Measurements from ENCODE around the gene ARHGEF33.

The ARHGEF33 gene

GRCh38 chr2:38889575-38889974, at the start of gene ARHGEF33:
Gene ARHGEF33 (plus strand): TSS chr2:38889875. CDS start chr2:38919448, 29,573 bp downstream.
- no peak for DNase-seq (ENCODE audit: low spot score)

- DNase-seq (ENCODE audit: low spot score), result no peak
Observed at GRCh38 chr2:38850045-38850444, 39.6 kb upstream of the ARHGEF33 start.

GRCh38 chr2:38856165-38856564, 33.5 kb upstream of the ARHGEF33 start:
- peak; percentile 13 for DNase-seq (ENCODE audit: low spot score)

GRCh38 chr2:38862476-38862875, 27.2 kb upstream of the ARHGEF33 start:
- no peak for DNase-seq (ENCODE audit: low spot score)

GRCh38 chr2:38863061-38863695, 26.5 kb upstream of the ARHGEF33 start:
- no peak for DNase-seq (ENCODE audit: low spot score)

GRCh38 chr2:38866773-38867443, 22.8 kb upstream of the ARHGEF33 start:
- DNase-seq (ENCODE audit: low spot score), result no peak

- DNase-seq (ENCODE audit: low spot score), result no peak
Observed at GRCh38 chr2:38871432-38871831, 18.2 kb upstream of the ARHGEF33 start.

GRCh38 chr2:38873763-38874162, 15.9 kb upstream of the ARHGEF33 start:
- DNase-seq (ENCODE audit: low spot score), result no peak

GRCh38 chr2:38875227-38875575, 14.5 kb upstream of the ARHGEF33 start:
- DNase-seq (ENCODE audit: low spot score), result no peak

- DNase-seq (ENCODE audit: low spot score), result peak; percentile 95
Observed at GRCh38 chr2:38875576-38876367, 13.9 kb upstream of the ARHGEF33 start, which contains the start of the genes DHX57 and MORN2. Gene DHX57 (minus strand): TSS chr2:38875934. CDS start chr2:38868405, 7,529 bp downstream. Gene MORN2 (plus strand): TSS chr2:38875976.

GRCh38 chr2:38876407-38876806, 13.3 kb upstream of the ARHGEF33 start:
- no peak for DNase-seq (ENCODE audit: low spot score)

GRCh38 chr2:38886063-38886462, 3.6 kb upstream of the ARHGEF33 start:
- no peak for DNase-seq (ENCODE audit: low spot score)

GRCh38 chr2:38887347-38887746, 2.3 kb upstream of the ARHGEF33 start:
- DNase-seq (ENCODE audit: low spot score), result no peak

- DNase-seq (ENCODE audit: low spot score), result no peak
Observed at GRCh38 chr2:38887902-38888554, 1.6 kb upstream of the ARHGEF33 start.

GRCh38 chr2:38889045-38889444, 630 bp upstream of the ARHGEF33 start:
- DNase-seq (ENCODE audit: low spot score), result no peak

GRCh38 chr2:38892819-38893218, 3.1 kb downstream of the ARHGEF33 start:
- no peak for DNase-seq (ENCODE audit: low spot score)

- DNase-seq (ENCODE audit: low spot score), result no peak
Observed at GRCh38 chr2:38898256-38898655, 8.6 kb downstream of the ARHGEF33 start.

GRCh38 chr2:38900726-38901125, 11.1 kb downstream of the ARHGEF33 start:
- DNase-seq (ENCODE audit: low spot score), result no peak

GRCh38 chr2:38905251-38905650, 15.6 kb downstream of the ARHGEF33 start:
- DNase-seq (ENCODE audit: low spot score), result no peak

GRCh38 chr2:38907242-38907641, 17.6 kb downstream of the ARHGEF33 start:
- DNase-seq (ENCODE audit: low spot score), result no peak

GRCh38 chr2:38907743-38908562, 18.3 kb downstream of the ARHGEF33 start:
- DNase-seq (ENCODE audit: low spot score), result no peak

- no peak for DNase-seq (ENCODE audit: low spot score)
Observed at GRCh38 chr2:38909872-38910271, 20.2 kb downstream of the ARHGEF33 start.
